HG03135 (cell line): ENCODE measurements around the gene RNF41.
A peak's percentile ranks its signal among the peaks of the same experiment; 100 is the strongest.
"Not testable (repeated sequence)": the region's sequence is repeated elsewhere in the genome, so short reads cannot be mapped to it uniquely, and the experiment has no call there.

Experiments used
- ATAC-seq: cut with Tn5 transposase; IDR thresholded peaks from one replicate; pipeline ENCODE4 v1.9.1; 2021; ENCODE audit warnings: mild to moderate bottlenecking, moderate library complexity; ENCODE audit not compliant: unreplicated experiment

RNF41 gene

DNA sequence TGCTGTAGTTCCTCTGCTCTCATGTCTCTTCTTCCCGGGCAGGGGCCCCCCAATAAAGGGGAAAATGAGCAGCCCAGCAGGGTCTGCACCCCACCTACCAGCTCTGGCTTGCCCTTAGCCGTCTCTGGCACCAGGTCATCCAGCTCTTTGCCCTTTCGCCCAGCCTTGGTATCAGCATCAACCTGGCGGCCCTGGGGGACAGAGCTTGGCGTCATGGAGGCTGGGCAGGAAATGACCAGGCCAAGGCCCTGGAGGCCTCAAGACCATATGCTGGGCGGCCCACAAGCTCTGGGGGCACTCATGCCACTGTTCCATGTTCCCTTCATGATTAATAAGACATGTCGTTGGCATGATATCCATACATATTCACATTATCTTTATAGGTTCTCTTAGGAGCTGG lies 48.9 kb downstream of the RNF41 start:
- no peak for ATAC-seq

DNA sequence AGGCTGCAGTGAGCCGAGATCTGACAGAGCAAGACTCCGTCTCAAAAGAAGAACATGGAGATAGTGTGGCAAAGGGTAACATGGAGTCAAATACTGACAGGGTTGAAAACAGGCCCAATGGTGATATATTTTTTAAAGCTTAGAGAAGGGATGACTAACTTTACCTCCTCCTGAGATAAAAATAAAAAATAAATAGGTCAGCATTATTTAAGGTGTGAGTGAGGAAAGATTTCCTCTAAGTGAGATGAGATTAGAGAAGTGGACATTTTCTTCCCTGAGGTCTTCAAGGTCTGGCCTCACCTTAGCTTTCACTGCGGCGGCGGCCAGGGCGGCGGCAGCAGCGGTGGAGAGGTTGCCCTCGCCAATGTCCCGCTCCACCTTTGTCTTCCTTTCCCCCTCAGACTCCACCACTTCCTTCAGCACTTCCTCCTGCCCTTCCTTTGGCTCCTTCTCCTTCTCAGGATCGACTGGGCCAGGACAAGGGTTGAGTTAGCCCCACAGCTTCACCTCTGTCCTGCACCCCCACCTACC lies 52.4 kb downstream of the RNF41 start:
- ATAC-seq, result no peak

DNA sequence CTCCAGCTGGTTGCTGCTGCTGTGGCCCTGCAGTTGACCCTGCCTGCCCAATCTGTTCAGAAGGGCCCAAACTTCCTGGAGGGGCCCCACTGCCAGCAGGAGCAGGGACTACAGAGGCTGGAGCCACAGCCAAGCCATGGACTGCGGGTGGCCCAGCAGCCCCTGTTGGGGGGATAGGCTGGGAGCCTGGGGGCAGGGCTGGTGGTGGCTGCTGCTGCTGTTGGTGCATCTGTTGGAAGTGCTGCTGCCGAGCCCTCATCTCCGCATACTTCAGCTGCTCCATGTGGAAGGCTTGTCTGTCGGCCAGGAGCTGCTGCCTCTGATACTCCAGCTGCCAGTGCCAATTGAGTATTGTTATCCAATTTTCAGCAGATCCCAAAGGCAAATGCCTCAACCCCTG lies 56.4 kb downstream of the RNF41 start:
- no peak for ATAC-seq

DNA sequence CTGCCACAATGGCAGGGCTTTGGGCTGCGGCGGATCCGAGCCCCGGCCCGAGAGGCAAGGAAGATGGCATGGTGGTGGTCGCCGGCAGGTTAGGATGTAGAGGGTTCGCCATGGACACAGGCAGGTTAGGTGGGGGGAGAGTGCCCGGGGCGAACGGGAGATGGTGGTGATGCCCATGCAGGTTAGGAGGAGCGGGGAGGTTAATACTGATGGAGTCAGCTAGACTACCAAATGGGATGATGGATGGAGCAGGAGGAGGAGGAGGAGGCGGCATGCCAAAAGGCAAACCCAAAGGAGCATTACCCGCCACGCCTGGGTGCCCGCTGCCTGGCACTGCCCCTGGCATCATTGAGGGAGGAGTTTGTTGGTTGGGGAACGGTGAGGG lies 57.4 kb downstream of the RNF41 start:
- ATAC-seq, result no peak

DNA sequence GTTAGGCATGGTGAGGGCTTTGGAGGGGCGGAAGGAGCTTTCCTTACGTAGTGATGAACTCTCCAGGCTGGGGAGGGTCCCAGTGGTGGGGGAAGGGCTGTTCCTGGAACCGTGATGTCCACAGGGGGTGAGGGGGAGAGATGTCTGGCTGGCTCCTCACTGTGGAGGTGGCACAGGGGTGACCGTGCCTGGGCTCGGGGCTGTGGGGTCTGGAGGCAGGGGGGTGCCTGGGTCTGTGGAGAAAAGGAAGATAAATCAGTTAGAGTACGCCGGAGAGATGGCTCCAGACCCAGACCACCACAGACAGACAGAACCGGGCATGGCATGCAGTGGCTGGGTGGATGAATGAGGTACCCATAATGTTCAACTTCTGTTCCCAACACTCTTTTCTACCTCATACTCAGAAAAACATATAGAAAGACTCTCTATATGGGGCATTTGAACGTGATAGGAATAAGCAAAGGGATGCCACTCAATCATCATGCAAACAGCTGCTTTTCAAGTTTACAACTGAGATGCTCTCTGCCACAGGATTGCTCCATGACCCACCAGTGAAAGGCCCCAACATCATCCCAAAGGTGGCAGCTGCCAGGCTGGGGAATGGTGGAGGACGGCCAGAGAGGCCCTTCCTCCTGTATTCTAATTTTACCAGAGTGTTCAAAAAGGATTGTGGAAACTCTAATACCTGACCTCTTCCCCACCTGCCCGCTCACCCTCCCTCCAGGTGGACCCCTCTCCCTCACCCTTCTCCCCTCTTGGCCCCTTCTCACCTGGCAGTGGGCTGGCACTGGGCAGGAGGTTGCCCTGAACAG lies 58.0 kb downstream of the RNF41 start:
- no peak for ATAC-seq

DNA sequence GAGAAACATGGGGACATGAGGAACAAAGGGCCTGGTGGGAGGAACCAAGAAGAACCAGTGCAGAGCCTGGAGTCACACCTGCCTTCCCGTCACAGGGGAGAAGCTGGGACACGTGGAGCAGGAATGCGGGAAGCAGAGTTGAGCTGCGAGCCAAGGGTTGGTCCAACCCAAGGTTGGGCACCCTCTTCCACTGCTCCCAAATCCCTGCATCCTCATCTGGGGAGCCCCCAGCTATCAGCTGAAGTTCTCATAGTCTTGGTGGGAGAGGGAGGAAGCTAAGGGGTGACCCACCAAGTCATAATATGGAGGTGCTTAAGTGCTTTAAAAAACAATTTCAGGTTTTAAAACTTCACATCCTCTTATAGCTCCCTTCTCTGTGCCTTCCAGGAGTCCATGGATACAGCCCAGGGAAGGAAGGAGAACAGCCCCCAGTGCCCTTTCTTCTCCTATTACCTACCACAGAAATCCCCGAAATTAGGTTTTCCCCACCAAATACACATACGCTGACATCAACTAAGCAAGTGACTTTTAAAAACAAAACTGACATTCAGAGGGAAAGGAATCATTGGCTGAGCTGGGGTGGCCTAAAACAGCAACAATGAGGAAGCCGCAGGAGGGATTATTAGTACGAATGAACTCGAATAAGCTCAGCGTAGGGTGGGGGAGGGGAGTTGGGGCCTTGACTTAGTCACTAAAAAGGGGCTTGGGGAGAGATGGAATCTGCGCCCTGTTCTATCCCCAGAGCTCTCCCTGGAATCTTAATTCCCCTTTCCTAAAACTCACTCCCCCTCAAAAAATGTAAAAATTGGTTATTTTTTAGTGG lies 59.0 kb downstream of the RNF41 start:
- no peak for ATAC-seq

DNA sequence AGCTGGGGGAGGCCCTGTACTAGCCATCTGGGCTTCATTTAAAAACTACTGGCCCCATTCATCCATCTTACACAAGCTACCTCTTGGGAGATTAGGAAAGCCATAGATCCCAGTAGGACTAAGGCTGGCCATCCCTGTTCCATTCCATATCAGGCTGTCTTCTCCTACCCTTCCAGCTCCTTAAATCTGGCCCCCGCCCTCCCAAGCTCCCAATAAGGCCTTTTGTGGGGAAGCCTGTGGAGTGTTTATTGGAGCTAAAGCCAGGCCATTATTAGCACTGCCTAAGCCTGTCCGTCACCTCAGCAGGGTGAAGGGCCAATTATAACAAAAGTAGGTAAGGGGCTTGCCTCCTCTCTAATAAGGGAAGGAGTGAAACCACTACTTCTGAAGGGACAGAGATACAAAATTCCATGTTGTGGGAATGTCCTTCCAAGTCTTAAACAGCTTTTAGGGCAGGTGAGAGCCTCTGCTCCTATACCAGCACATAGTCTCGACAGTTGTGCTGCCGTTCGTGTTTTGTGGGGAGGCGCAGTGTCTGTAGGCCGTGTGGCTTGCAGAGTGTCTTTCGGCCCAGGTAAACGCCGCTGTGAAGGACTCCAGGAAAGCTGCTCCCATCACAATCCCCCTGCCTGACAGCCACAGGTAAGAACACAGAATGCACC lies 59.9 kb downstream of the RNF41 start:
- no peak for ATAC-seq

DNA sequence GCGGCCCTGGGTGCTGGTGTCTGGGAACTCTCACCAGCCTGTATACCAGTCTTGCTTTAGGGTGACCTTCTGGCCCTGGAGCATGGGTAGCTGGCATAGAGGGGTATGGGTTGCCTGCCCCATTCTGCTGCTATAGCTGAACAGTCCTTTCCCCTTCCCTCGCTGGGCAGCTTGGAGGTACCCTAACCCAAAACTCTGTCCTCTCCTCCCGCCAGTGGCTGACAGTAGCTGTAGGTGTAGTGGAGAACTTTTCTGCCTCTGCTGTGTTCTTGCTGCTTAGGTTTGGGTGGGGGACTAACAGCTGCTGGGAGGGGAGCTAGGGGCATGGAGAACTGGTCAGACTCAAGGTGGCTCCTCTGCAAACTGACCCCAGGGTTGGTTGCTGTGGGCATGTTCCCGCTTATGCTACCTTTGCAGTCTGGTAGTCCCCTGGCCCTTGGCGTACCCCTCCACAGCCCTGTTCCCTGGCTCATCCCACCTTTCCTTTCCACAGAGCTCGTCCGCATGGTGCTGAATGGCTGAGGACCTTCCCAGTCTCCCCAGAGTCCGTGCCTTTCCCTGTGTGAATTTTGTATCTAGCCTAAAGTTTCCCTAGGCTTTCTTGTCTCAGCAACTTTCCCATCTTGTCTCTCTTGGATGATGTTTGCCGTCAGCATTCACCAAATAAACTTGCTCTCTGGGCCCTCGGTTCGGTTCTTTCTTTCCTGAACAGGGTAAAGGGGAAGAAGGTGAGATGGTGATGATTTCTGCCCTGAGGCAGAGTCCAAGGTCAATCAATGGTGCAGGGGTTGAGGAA lies 60.6 kb downstream of the RNF41 start:
- ATAC-seq, result no peak

DNA sequence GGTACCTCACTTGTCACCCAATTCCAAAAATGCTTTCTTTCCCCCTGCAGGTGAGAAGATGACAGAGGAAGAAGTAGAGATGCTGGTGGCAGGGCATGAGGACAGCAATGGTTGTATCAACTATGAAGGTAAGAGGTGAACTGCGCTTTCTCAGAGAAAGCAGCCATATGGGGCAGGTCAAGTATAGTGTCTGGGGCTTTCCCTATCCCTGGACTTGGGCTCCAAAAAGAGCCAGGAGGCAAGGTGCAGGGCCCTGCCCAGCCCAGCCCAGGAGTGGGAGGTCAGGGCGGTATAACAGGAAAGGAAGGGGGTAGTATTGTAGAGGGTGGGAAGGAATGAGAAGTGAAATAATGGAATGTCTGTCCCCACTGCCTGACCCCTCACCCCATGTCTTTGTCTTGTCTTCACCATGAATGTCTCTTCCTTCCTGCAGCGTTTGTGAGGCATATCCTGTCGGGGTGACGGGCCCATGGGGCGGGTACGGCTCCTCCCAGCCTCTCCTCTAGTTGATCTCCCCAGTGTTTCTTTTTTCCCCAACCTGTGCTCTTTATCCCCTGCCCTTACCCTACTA lies 61.4 kb downstream of the RNF41 start:
- ATAC-seq, result no peak

DNA sequence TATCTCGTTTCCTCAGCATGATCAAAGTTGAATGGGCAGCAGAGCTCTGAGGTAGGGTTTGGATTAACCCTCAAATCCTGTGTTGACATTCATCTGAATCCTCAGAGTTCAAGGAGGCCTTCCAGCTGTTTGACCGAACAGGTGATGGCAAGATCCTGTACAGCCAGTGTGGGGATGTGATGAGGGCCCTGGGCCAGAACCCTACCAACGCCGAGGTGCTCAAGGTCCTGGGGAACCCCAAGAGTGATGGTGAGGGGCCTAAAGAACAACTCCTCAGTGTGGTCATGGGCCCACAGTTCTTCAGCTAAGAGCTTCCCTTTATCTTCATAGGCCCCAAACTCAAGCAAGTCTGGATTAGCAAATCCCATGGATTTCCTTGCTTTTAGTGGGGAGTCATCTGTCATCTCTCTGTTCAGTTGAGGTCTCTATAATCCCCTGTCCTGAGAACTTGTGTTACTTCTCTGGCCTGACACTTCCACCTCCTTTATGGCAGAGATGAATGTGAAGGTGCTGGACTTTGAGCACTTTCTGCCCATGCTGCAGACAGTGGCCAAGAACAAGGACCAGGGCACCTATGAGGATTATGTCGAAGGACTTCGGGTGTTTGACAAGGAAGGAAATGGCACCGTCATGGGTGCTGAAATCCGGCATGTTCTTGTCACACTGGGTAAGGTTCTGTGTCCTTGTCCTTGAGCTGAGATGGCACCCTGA lies 62.1 kb downstream of the RNF41 start:
- ATAC-seq, result no peak

DNA sequence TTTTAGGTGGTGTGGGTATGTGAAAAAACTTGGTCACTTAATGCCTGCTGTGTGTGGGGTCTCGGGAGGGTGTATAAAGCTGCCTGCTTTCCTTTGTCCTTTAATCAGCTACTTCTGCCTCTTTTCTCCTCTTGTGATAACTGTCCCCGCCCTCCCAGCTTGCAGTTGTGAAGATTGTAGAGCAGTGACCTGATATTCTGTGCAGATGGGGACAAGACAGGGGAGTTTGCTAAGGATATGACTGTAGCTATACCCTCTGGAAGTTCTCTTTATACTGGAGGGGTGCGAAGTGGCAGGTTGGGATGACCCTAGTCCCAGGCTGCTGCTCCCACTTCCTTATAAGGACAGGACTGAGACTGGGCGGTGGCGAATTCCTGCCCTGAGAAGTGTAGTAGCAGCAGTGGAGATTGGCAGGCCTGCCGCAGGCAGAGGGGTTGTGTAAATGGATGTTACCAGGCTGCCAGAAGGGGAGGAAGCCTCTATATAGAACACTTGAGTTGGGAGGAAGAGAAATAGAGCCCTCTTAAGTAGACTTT lies 62.7 kb downstream of the RNF41 start:
- no peak for ATAC-seq

DNA sequence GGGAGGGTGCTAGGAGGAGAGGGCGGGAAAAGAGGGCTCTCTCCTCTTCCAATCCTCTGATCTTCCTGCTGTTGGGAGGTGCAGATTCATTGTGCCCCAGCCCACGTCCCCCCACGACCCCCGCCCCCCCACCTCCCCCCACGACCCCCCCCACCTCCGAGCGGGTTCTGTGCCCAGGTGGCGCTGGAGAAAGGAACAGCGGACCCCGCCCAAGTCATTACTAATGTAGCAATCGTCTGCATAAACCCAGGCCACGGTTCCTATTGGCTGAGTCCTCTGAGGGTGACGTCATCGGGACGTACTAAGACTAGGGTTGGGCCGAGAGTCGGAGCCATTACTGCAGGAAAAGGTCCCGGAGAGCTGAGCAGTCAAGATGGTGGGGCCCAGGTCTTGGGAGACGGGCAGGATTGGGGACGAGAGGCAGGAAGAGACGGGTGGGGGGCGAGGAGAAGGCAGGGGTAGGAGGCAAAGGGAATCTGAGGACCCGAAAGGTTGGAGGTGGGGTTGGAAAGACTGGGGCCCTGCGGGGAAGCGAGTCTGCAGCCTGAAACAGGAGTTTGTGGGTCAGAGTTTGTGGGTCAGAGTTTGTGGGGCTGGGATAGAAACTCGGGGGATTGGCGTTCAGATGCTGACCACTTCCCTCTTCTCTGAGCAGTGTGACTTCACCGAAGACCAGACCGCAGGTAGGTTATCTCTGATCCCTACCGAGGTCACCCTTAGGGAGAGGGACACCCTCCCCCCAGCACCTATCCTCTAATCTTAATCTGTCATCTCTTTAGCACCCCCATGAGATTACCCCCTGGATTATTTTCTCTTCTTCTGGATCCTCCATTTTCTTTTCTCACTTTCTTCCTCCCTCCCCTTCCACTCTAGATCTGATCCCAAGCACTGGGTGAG lies 63.4 kb downstream of the RNF41 start, which contains the start of gene MYL6:
Gene MYL6, plus strand, starts transcription at position 331 of the 897 bp plus-strand sequence. Its CDS starts 43 bp downstream, at position 374.
- peak; percentile 81 for ATAC-seq

DNA sequence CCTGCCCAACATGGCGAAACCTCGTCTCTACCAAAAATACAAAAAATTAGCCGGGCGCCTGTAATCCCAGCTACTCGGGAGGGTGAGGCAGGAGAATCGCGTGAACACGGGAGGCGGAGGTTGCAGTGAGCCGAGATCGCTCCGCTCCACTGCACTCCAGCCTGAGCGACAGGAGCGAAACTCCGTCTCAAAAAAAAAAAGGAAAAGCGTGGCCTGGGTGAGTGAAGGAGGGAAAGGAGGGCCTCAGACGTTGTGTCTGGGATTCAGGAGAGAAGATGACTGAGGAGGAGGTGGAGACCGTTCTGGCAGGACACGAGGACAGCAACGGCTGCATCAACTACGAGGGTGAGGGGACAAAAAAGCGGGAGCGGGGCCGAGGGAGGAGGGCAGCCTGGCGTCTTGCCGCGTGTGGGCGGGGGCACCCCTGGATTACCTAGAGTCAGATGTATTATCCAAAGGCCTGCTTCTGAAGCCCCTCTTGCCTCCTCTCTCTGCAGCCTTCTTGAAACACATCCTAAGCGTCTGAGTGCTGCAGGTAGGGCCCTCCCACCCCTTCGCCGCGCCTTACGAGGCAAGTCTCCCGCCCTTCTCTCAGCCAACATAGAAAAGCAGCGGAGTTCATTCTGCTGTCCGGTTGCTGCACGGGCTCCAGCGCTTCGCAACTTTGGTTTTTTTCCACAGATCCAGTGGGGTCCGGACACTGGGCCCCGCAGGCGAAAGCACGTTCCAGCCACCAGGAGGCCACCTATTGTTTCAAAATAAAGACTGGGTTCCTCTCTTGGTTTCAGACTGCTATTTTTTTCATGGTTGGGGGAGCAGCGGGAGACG lies 64.3 kb downstream of the RNF41 start:
- peak; percentile 27 for ATAC-seq

DNA sequence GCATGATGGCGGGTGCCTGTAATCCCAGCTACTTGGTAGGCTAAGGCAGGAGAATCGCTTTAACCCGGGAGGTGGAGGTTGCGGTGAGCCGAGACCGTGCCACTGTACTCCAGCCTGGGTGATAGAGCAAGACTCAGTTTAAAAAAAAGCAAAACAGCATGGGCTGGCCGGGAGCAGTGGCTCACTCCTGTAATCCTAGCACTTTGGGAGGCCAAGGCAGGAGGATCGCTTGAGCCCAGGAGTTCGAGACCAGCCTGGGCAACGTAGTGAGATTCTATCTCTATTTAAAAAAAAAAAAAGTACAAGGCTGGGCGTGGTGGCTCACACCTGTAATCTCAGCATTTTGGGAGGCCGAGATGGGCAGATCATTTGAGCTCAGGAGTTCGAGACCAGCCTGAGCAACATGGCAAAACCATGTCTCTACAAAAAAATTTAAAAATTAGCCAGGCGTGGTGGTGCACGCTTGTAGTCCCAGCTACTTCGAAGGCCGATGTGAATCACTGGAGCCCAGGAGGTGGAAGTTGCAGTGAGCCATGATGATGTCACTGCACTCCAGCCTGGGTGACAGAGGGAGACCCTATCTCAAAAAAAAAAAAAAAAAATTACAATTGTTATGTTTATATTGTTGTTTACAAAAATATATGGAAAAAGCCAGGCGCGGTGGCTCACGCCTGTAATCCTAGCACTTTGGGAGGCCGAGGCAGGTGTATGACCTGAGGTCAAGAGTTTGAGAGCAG lies 65.1 kb downstream of the RNF41 start:
- ATAC-seq, result not testable (repeated sequence)

DNA sequence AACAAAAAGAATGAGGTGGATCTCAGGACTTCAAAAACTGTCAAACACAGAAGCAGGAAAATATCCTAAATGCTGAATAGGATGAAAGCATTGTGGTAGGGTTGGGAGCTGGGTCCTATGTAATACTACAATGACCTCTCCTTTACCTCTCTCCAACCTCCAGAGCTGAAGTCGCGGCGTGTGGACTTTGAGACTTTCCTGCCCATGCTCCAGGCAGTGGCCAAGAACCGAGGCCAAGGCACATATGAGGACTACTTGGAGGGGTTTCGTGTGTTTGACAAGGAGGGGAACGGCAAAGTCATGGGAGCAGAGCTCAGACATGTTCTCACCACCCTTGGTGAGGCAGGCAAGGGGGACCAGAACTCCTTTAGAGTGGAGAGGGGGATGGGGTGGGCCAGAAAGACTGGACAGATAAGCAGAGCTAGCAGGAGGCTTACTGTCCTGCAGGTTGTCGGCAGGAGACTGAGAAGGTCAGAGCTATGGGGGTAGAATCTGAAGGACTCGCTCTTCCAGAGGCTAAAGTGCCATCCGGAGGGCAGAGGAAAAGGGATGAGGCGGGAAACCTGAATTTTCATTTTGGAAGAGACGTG lies 66.4 kb downstream of the RNF41 start:
- ATAC-seq, result no peak

DNA sequence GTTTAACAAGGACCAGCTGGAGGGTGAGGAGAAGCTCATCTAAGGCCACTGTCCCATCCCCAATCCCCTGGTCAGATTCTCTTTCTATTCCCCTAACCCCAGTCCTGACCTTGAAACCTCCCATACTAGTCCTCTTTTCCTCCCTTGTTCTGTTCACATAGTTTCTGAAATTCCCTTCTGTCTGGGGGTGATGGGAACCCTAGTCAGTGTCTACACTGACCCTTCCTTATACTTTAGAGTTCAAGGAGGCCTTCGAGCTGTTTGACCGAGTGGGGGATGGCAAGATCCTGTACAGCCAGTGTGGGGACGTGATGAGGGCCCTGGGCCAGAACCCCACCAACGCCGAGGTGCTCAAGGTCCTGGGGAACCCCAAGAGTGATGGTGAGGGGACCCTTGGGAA lies 66.9 kb downstream of the RNF41 start:
- no peak for ATAC-seq
